Natural killer cell treated with Interleukin-12 subunit alpha and Interleukin-12 subunit beta and Interleukin-15 and Interleukin-18, amount 100 ng/mL, for 72 hours (primary cell): ENCODE data around the gene ZNF81. TPM values are rescaled to one million over a fixed set of nuclear protein-coding genes. Genes with fewer than 3 reads are reported as not detected.
"Not testable (repeated sequence)": the region's sequence is repeated elsewhere in the genome, so short reads cannot be mapped to it uniquely, and the experiment has no call there.

ENCODE experiments used
- ATAC-seq, 2 donors: fragments of 150-1000 bp; cut with Tn5 transposase in 1 of 2; sonication (Bioruptor Pico), chemical (Tn5 transposase) in 1 of 2; 2 replicates each; pipeline ENCODE4 v1.10.0; 2021
- DNase-seq: peaks from one replicate; pipeline ENCODE4 v3.0.0; 2022; ENCODE audit warnings: low spot score
- H3K27ac Mint-ChIP-seq, 2 donors: 1 replicate in 1 of 2; 2 replicates in 1 of 2; pipeline ENCODE4 v1.8.0; 2022; ENCODE audit warnings: mixed read lengths in 2 of 2, mild to moderate bottlenecking in 1 of 2, moderate library complexity in 1 of 2
- H3K27me3 Mint-ChIP-seq, 2 donors: 1 replicate in 1 of 2; 2 replicates in 1 of 2; pipeline ENCODE4 v1.8.0; 2022; ENCODE audit warnings: mixed read lengths in 2 of 2
- H3K36me3 Mint-ChIP-seq: one replicate; pipeline ENCODE4 v1.8.0; 2022; ENCODE audit warnings: mixed read lengths
- H3K4me1 Mint-ChIP-seq, 2 donors: 1 replicate in 1 of 2; 2 replicates in 1 of 2; pipeline ENCODE4 v1.8.0; 2022; ENCODE audit warnings: low read depth in 2 of 2, mixed read lengths in 2 of 2, mild to moderate bottlenecking in 1 of 2
- H3K4me3 Mint-ChIP-seq: one replicate; pipeline ENCODE4 v1.8.0; 2022; ENCODE audit warnings: mixed read lengths
- H3K9me3 Mint-ChIP-seq: 2 replicates; pipeline ENCODE4 v1.8.0; 2022; ENCODE audit warnings: mixed read lengths
- total RNA-seq, 2 donors: library from RNA; stranded (reverse); gene quantifications; one replicate each; pipeline ENCODE4 v1.2.3, GENCODE V29; 2022

ZNF81 gene
- total RNA-seq, 2 donors from 2014 or later = 13.3 to 17.9 TPM

- peaks cover 0 to 18% of the 10 kb centered on the region in 2 donors for H3K27me3 Mint-ChIP-seq
- H3K27ac Mint-ChIP-seq = no peak overlapping the region
- H3K4me3 Mint-ChIP-seq = no peak overlapping the region
- no peaks in the 10 kb centered on the region for H3K36me3 Mint-ChIP-seq
- H3K9me3 Mint-ChIP-seq = no peaks in the 10 kb centered on the region
- DNase-seq = no peak
- no peak for ATAC-seq
- no peaks in the 10 kb centered on the region for H3K4me1 Mint-ChIP-seq
Measured at GRCh38 chrX:47815901-47816845, 20.5 kb upstream of the ZNF81 start.

GRCh38 chrX:47817421-47817820 lies 19.3 kb upstream of the ZNF81 start:
- ATAC-seq = no peak
- no peak for DNase-seq
- H3K9me3 Mint-ChIP-seq = no peaks in the 10 kb centered on the region
- no peak overlapping the region for H3K4me3 Mint-ChIP-seq
- H3K4me1 Mint-ChIP-seq = no peaks in the 10 kb centered on the region
- H3K27me3 Mint-ChIP-seq = peaks cover 0 to 18% of the 10 kb centered on the region in 2 donors
- H3K36me3 Mint-ChIP-seq = no peaks in the 10 kb centered on the region
- H3K27ac Mint-ChIP-seq = no peak overlapping the region

DNA sequence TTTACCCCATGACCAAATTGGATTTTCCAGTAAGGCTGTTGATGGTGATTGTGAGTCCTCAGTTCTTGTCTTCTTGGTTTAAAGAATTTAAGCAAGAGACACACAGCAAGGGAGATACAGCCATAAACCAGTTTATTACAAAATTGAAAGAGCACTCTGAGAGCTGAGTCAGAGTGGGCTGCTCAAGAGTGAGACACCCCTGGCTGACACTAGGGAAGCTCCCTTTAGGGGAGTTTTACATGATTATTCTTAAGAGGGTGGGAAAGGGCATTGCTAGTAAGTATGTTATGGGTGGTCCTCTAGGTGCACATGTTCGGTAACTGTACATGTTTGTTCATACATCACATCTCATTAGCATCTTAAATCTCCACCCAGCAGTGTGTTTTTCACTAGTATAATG lies 18.8 kb upstream of the ZNF81 start:
- H3K9me3 Mint-ChIP-seq = no peaks in the 10 kb centered on the region
- no peak for ATAC-seq
- H3K4me1 Mint-ChIP-seq = no peaks in the 10 kb centered on the region
- H3K36me3 Mint-ChIP-seq = no peaks in the 10 kb centered on the region
- peaks cover 0 to 19% of the 10 kb centered on the region in 2 donors for H3K27me3 Mint-ChIP-seq
- H3K27ac Mint-ChIP-seq = no peak overlapping the region
- DNase-seq = no peak
- H3K4me3 Mint-ChIP-seq = no peak overlapping the region

DNA sequence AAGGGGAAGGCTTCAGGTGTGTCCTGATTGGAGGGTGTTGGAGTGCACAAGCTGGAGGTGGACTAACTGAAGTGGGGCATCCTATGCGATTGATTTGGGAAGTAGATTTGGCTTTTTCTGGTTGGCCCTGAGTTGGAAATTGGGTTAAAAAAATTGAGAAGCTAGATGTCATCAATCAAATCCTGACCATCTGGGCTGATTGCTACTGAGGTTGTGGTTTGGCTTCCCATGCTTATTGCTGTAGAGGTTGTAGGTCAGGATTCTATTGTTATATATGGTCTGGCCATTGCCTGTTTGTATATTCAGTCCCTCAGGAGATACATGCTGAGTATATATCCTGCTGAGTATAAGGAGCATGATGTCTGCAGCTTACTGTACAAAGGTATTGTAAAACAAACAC lies 7.7 kb upstream of the ZNF81 start:
- no peak for ATAC-seq
- H3K4me1 Mint-ChIP-seq = no peaks in the 10 kb centered on the region

GRCh38 chrX:47831788-47832187 lies 4.9 kb upstream of the ZNF81 start:
- H3K4me1 Mint-ChIP-seq = peaks cover 0 to 3% of the 10 kb centered on the region in 2 donors
- no peak overlapping the region for H3K4me3 Mint-ChIP-seq
- no peaks in the 10 kb centered on the region for H3K36me3 Mint-ChIP-seq
- DNase-seq = no peak
- no peaks in the 10 kb centered on the region for H3K9me3 Mint-ChIP-seq
- peaks cover 0 to 4% of the 10 kb centered on the region in 2 donors for H3K27me3 Mint-ChIP-seq
- no peak overlapping the region for H3K27ac Mint-ChIP-seq
- no peak for ATAC-seq

More for the DNA sequence above, 7.7 kb upstream of the ZNF81 start:
- H3K27me3 Mint-ChIP-seq = peaks cover 0 to 7% of the 10 kb centered on the region in 2 donors
- H3K4me3 Mint-ChIP-seq = no peak overlapping the region
- no peak overlapping the region for H3K27ac Mint-ChIP-seq
- DNase-seq = no peak
- H3K9me3 Mint-ChIP-seq = no peaks in the 10 kb centered on the region
- H3K36me3 Mint-ChIP-seq = no peaks in the 10 kb centered on the region

DNA sequence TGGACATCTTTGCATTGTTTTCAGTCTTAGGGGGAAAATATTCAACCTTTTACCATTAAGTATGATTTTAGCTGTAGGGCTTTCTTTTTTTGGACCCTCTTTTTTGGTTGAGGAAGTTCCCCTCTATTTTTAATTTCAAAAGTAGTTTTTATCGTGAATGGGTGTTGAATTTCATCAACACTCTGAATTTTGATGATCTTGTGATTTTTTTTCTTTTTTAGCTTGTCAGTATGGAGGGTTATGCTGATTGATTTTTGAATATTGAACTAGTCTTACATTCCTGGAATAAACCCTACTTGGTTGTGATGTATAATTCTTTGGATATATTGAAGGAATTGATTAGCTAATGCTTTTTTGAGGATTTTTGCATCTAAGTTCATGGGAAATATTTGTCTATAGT lies 1.7 kb downstream of the ZNF81 start:
- no peaks in the 10 kb centered on the region for H3K9me3 Mint-ChIP-seq
- H3K27me3 Mint-ChIP-seq = no peaks in the 10 kb centered on the region
- ATAC-seq (no peak), DNase-seq (no peak)
- H3K27ac Mint-ChIP-seq = peak overlapping the region; percentile 10 to 97
- H3K4me1 Mint-ChIP-seq = peaks cover 7 to 12% of the 10 kb centered on the region in 2 donors
- H3K4me3 Mint-ChIP-seq = peak overlapping the region; percentile 55
- H3K36me3 Mint-ChIP-seq = no peaks in the 10 kb centered on the region

GRCh38 chrX:47840111-47840510 lies 3.4 kb downstream of the ZNF81 start:
- peaks cover 10 to 12% of the 10 kb centered on the region in 2 donors for H3K4me1 Mint-ChIP-seq
- peaks cover 0 to 1% of the 10 kb centered on the region in 2 donors for H3K27me3 Mint-ChIP-seq

GRCh38 chrX:47843363-47843762 lies 6.7 kb downstream of the ZNF81 start:
- Mint-ChIP-seq H3K27me3 (peaks cover 0 to 4% of the 10 kb centered on the region in 2 donors), H3K9me3 (no peaks in the 10 kb centered on the region), H3K4me1 (peaks cover 3% of the 10 kb centered on the region in 2 donors), H3K4me3 (no peak overlapping the region), H3K27ac (no peak overlapping the region), H3K36me3 (peaks cover 4% of the 10 kb centered on the region)
- DNase-seq (no peak), ATAC-seq (no peak)

More at GRCh38 chrX:47840111-47840510, 3.4 kb downstream of the ZNF81 start:
- Mint-ChIP-seq H3K9me3 (no peaks in the 10 kb centered on the region), H3K4me3 (no peak overlapping the region), H3K27ac (no peak overlapping the region), H3K36me3 (no peaks in the 10 kb centered on the region)
- ATAC-seq = no peak
- no peak for DNase-seq

GRCh38 chrX:47844117-47844516 lies 7.4 kb downstream of the ZNF81 start:
- Mint-ChIP-seq H3K36me3 (peaks cover 6% of the 10 kb centered on the region), H3K4me1 (peaks cover 0 to 3% of the 10 kb centered on the region in 2 donors), H3K9me3 (no peaks in the 10 kb centered on the region), H3K27ac (no peak overlapping the region), H3K4me3 (no peak overlapping the region), H3K27me3 (peaks cover 0 to 4% of the 10 kb centered on the region in 2 donors)
- ATAC-seq = no peak
- DNase-seq = no peak

DNA sequence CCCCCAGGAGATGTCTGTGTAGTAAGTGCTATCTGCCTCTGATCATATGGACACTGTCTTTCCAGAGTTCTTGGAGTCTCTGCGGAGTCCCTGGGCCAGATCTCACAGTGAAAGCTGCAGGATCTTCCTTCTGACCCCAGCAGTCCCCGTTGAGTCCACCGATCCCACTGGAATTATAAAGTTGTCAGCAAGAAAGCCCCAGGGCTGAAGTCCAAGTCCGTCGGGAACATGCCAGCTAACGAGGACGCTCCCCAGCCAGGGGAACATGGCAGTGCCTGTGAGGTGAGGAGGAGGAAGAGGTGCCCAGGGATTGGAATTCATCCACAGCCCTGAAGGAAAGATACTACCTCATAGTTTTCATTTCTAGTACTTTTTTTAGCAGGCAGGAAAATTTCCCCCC lies 9.3 kb downstream of the ZNF81 start:
- Mint-ChIP-seq H3K27me3 (peaks cover 0 to 4% of the 10 kb centered on the region in 2 donors), H3K4me1 (peaks cover 1 to 14% of the 10 kb centered on the region in 2 donors), H3K4me3 (no peak overlapping the region), H3K36me3 (peaks cover 6% of the 10 kb centered on the region), H3K27ac (no peak overlapping the region), H3K9me3 (no peaks in the 10 kb centered on the region)
- ATAC-seq (no peak), DNase-seq (no peak)

DNA sequence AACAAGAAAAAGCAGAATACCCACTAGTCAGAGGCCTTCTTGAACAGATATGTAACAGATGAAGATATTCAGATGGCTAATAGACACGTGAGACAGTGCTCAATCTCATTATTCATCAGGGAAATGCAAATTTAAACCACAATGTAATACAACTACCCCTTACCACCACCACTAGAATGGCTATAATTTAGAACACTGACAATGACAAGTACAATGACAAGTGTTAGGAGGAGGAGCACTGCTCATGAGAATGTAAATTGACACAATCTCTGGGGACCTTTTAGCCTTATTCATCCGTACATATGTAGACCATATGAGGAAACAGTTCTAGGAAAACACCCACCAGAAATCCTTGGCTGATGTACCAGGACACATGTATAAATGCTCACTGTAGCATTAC lies 13.1 kb downstream of the ZNF81 start:
- DNase-seq (no peak), ATAC-seq (no peak)
- H3K27me3 Mint-ChIP-seq = peaks cover 0 to 7% of the 10 kb centered on the region in 2 donors
- H3K27ac Mint-ChIP-seq = peak overlapping the region; percentile 71 to 80
- no peaks in the 10 kb centered on the region for H3K9me3 Mint-ChIP-seq
- H3K4me3 Mint-ChIP-seq = peak overlapping the region; percentile 71
- peaks cover 4 to 17% of the 10 kb centered on the region in 2 donors for H3K4me1 Mint-ChIP-seq
- peaks cover 16% of the 10 kb centered on the region for H3K36me3 Mint-ChIP-seq

- H3K27ac Mint-ChIP-seq = peak overlapping the region; percentile 71 to 80
- ATAC-seq, H3K4me3 Mint-ChIP-seq, DNase-seq, H3K27me3 Mint-ChIP-seq, H3K9me3 Mint-ChIP-seq: not testable (repeated sequence)
- peaks cover 4 to 17% of the 10 kb centered on the region in 2 donors for H3K4me1 Mint-ChIP-seq
- H3K36me3 Mint-ChIP-seq = peaks cover 16% of the 10 kb centered on the region
Measured at GRCh38 chrX:47850389-47850788, 13.7 kb downstream of the ZNF81 start.

GRCh38 chrX:47850901-47851300 lies 14.2 kb downstream of the ZNF81 start:
- peaks cover 16% of the 10 kb centered on the region for H3K36me3 Mint-ChIP-seq

GRCh38 chrX:47854474-47854873 lies 17.8 kb downstream of the ZNF81 start:
- Mint-ChIP-seq H3K27ac (peak overlapping the region in 1 of 2 donors; percentile 13), H3K4me1 (peaks cover 4 to 15% of the 10 kb centered on the region in 2 donors), H3K27me3 (peaks cover 0 to 5% of the 10 kb centered on the region in 2 donors), H3K9me3 (no peaks in the 10 kb centered on the region), H3K4me3 (no peak overlapping the region), H3K36me3 (peaks cover 10% of the 10 kb centered on the region)
- DNase-seq (no peak), ATAC-seq (no peak)

More at GRCh38 chrX:47850901-47851300, 14.2 kb downstream of the ZNF81 start:
- Mint-ChIP-seq H3K4me1 (peaks cover 4 to 17% of the 10 kb centered on the region in 2 donors), H3K9me3 (no peaks in the 10 kb centered on the region), H3K27me3 (peaks cover 0 to 5% of the 10 kb centered on the region in 2 donors), H3K27ac (peak overlapping the region in 1 of 2 donors; percentile 13), H3K4me3 (no peak overlapping the region)
- DNase-seq = no peak
- no peak for ATAC-seq
